ENCODE results near the gene LOXL4.
"Not testable (repeated sequence)": the region's sequence is repeated elsewhere in the genome, so short reads cannot be mapped to it uniquely, and the experiment has no call there.

Gene LOXL4

DNA sequence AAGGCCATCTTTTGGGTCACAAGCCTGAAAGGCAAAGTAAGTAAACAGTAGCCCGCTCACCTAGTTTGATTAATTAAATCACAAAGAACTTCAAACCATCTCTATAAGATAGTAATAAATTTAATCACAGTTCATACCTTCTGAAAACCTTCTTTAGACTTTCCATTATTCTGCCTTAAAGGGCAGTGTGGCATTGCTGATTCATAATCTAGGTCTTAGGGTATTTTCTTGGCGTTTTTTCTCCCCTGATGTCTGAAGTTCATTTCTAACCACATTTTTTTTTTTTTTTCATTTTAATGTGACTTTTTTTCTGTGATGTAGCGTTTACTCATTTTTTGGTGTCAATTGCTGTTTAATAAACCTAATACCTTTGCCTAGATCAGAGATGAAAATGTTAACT lies 27.5 kb downstream of the LOXL4 start:
- no peak for DNase-seq

- DNase-seq, result no peak
Measured at GRCh38 chr10:98238391-98238790, 29.6 kb downstream of the LOXL4 start.

DNA sequence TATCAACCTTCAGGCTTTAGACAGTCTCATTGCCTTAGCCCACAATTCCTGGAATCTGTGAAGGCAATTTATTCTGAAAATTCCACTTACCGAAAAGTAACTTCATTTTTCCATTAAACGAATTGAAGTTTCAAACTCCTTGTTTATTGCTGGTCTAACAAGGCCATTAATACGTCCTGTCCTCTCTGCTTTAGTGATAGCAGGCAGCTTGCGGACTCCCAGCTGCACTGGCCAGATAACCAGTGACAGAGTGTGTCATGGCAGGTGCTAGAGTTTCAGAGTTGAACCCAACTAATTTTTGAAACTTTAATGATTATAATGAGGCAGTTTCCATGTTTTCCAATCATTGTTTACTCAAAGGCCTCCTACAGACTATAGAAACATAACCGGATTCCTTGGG lies 31.1 kb downstream of the LOXL4 start:
- DNase-seq, result no peak

DNA sequence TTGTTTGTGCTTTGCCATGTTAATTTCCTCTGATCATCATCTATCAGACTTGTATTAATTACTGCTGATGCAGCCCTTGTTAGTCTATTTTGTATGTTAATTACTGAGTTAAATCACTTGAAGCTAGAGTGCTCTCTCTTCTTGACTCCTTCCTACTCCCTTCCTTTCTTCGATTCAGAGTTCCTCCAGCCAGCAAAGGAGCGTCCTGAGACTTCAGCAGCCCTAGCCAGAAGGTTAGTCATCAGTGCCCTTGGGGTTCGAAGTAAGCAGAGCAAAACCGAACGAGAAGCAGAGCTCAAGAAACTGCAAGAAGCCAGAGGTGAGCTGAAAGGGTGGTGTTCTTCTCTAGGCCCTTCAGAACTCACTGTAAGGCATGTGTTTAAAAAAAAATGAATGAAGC lies 32.1 kb downstream of the LOXL4 start:
- DNase-seq, result no peak

DNA sequence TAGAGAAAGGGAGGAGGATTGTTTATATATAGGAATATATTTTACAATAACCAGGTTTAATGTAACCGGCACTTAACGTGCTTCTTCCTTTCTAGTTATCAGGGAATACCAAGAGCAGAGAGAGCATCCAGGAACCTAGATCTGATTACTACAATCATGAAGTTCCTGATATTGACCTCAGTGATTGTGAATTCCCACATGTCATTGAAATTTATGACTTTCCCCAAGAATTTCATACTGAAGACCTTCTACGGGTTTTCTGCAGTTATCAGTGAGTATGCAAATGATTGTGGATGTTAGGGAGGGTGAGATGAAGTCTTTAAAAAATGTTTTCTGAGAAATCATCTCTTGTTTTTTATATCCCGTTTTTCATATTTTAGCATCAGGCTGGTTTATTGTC lies 36.6 kb downstream of the LOXL4 start:
- DNase-seq, result no peak

GRCh38 chr10:98228266-98228665 lies 39.7 kb downstream of the LOXL4 start:
- DNase-seq, result not testable (repeated sequence)

GRCh38 chr10:98227713-98228112 lies 40.3 kb downstream of the LOXL4 start:
- DNase-seq, result not testable (repeated sequence)

DNA sequence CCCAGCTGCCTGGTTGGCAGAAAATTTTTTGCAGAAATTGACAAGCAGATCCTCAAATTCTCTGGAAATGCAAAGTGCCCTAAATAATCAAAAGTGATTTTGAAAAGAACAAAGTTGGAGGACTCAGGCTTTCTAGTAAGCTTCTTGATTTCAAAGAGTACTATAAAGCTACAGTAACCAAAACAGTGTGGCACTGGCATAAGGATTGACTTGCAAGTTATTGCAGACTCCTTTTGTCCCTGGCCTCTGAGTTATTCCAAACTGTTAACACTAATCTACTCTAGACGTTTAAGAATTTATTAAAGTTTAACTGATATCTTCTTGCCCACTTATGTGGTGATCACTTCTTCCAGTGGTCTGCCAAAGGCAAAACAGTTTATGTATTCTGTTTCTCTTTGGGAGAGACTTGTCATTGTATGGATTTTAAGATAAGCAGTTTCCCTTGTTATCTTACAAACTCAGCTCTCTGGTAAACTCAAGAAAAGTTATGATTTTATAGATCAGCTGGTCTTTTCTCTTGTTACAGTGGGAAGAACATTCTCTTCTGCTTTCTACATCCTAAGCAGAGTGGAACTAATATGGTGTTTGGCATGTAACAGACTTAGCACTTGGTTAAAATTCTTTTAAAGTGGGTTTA lies 41.4 kb downstream of the LOXL4 start:
- DNase-seq, result no peak

DNA sequence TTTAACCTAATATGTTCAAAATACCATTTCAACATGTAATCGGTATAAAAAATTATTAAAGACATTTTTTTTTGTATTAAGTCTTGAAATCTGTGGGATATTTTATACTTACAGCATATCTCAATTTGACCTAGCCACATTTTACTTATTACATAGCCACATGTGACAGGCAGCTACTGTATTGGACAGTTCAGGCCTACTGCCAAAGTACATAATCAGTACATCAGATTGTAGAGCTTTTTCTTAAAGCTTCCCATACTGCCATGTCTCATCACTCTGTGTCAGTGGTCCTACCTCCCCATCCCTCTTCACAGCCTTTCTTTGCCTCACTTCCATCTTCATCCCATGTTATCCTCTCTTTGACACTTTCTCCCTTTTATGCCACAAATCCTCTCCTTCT lies 43.0 kb downstream of the LOXL4 start:
- DNase-seq, result no peak

DNA sequence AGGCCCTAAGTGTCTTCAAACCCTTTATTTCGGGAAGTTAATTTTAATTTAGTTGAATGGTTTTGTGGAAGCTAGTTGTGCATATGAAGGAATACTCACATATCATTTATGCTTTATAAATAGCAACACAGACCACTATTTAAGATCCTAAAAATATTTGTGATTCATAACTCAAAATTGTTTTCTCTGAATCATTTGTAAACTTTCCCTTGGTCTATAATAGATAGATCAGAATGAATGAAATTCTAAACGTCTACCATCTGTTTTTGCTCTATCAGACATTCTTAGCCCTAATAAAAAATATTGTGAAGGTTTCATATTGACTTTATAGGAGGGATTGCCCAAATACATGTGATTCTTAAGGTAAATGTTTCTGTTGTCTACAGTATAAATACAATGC lies 43.5 kb downstream of the LOXL4 start:
- DNase-seq, result no peak

GRCh38 chr10:98223874-98224273 lies 44.1 kb downstream of the LOXL4 start:
- no peak for DNase-seq

DNA sequence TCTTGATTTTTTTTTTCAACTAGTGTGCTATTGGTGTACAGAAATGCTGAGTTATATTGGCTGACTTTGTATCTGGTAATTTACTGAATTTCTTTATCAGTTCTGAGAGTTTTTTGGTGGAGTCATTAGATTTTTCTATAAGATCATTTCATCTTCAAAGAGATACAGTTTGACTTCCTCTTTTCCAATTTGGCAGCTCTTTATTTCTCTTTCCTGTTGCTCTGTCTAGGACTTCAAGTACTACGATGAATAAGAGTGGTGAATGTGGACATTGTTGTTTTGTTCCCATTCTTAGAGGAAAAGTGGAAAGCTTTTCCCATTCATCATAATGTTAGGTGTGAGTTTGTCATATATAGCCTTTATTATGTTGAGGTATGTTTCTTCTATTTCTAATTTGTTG lies 50.2 kb downstream of the LOXL4 start:
- DNase-seq, result no peak

- DNase-seq, result no peak
Measured at GRCh38 chr10:98215373-98215772, 52.6 kb downstream of the LOXL4 start.

DNA sequence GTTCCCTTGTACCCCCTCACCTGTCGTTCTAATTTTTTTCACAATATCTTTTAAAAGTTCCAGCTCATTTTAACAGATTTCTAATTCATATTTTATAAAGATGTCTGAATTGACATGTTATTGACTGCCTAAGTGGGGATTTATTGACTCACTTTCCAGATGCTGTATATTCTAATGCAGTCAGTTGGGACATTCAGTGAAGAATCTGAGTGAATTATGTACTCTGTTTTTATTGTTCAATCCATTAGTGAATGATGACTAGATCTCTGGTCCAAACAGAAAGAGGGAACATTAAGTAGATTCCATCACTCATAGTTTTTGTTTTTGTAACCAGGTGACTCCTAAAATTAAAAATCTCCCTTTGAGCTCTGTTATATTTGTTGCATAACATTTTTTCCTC lies 54.3 kb downstream of the LOXL4 start:
- no peak for DNase-seq

DNA sequence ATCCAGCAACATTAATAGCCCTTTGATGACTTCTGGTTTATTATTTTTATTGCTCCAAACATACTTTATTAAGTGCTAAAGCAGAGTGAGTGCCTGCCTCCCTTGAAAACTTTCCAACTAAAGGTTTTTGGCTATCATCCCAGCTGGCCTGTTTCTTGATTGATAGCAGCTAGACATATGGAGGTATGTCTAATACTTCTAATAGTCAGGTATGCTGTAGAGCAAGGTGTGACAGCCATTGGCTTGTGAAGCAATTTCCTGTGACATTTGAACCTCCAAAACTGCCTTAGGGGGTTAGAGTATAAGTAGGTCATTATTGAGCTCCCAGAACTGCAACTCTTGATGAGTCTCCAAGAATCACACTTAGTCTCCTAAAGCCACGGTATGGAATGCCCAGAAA lies 55.8 kb downstream of the LOXL4 start:
- DNase-seq, result no peak

DNA sequence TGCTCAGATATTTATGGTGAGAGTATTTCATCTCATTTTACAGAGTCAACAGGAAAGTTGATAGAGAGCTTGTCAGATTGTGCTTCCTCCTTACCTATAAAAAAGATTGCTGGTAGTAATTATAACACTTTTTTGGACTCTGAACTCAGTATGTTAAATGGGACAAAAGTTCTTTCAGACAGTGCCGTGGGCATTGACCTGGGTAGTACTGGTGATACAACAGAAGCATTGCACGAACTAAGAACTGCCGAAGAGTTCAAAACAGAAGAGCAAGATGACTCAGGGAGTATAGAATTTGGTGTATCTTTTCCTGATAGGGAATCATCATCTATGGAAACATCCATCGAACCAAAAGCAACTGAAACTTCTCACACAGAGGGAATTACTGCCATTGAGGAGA lies 58.6 kb downstream of the LOXL4 start:
- DNase-seq, result no peak

DNA sequence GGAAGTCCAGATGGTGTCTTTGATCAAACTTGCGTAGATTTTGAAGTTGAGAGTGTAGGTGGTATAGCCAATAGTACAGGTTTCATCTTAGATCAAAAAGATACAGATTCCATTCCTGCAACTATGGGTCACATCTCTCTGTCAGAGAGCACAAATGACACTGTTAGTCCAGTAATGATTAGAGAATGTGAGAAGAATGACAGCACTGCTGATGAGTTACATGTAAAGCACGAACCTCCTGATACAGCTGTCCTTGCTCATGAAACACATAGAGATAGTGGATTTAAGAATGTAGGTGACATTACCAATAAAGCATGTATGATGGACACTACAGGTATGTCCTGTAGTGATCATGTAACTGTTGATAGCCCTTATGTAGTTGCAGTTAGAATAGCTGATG lies 59.1 kb downstream of the LOXL4 start:
- DNase-seq, result no peak

DNA sequence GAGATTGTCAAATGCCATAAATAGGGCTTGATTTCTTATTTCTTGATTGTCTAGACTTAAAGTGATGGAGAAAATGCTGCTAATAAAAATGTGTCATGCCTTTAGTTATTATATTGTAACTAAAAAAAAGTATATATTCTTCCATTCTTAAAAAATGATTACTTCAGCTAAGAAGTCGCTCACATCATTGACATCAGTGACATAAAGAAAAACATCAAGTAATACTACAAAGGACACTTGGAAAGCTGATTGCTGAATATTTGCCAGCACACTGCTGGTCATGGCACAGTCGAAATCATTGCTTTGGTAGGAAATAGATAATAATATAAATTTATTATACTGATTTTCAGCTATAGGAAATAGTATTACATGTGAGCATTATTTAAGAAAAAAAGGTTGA lies 62.6 kb downstream of the LOXL4 start:
- no peak for DNase-seq

DNA sequence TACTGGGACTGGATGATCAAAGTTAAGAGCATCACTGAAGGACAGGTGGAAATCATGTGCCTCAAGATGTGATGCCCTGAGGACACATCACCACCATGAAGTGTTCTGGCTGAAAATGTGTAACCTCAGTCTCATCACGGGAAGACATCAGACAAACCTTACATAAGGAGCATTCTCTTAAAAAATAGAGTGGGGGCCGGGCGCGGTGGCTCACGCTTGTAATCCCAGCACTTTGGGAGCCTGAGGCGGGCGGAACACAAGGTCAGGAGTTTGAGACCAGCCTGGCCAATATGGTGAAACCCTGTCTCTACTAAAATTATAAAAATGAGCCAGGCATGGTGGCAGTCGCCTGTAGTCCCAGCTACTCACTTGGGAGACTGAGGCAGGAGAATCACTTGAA lies 65.6 kb downstream of the LOXL4 start:
- no peak for DNase-seq

- no peak for DNase-seq
Measured at GRCh38 chr10:98201760-98202159, 66.2 kb downstream of the LOXL4 start.
